ENCODE measurements around the gene ZRANB3. TPM values are rescaled to one million over a fixed set of nuclear protein-coding genes. Genes with fewer than 3 reads are reported as not detected.
"Not testable (repeated sequence)": the region's sequence is repeated elsewhere in the genome, so short reads cannot be mapped to it uniquely, and the experiment has no call there.

The ZRANB3 gene
- total RNA-seq, 1 donor, result 9.3 TPM

DNA sequence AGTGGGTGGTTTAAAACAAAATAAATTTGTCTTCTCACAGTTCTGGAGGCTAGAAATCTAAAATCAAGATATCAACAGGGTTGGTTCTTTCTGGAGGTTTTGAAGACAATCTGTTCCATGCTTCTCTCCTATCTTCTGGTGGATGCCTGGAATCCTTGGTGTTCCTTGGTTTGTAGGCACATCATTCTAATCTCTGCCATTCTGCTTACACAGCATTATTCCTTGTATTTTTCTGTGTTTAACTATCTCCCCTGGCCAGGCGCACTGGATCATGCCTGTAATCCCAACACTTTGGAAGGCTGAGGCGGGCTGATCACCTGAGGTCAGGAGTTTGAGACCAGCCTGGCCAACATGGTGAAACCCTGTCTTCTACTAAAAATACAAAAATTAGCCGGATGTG is 108.1 kb downstream of the ZRANB3 start:
- no peak overlapping the region for H3K4me3 ChIP-seq (ENCODE audit: low read depth, low read length)
- TF ChIP-seq, protein P1, sequence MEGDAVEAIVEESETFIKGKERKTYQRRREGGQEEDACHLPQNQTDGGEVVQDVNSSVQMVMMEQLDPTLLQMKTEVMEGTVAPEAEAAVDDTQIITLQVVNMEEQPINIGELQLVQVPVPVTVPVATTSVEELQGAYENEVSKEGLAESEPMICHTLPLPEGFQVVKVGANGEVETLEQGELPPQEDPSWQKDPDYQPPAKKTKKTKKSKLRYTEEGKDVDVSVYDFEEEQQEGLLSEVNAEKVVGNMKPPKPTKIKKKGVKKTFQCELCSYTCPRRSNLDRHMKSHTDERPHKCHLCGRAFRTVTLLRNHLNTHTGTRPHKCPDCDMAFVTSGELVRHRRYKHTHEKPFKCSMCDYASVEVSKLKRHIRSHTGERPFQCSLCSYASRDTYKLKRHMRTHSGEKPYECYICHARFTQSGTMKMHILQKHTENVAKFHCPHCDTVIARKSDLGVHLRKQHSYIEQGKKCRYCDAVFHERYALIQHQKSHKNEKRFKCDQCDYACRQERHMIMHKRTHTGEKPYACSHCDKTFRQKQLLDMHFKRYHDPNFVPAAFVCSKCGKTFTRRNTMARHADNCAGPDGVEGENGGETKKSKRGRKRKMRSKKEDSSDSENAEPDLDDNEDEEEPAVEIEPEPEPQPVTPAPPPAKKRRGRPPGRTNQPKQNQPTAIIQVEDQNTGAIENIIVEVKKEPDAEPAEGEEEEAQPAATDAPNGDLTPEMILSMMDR (IDR thresholded peaks at IDR 0.05; ENCODE audit: insufficient read depth, low read length), result no peak
- DNase-seq (ENCODE audit: low read depth), result no peak

DNA sequence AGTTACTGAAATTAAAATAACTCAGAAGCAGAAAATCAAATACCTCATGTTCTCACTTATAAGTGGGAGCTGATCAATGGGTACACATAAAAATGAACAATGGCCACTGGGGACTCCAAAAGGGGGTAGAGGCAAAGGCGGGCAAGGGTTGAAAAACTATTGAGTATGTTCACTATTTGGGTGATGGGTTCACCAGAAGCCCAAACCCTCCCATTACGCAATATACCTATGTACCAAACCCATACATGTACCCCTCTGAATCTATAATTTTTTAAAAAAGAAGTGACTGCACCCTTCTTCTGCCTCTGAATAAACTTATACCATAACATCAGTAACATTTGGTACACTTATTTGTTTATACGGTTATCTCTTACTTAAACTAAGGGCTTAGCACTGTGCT is 119.4 kb downstream of the ZRANB3 start:
- TF ChIP-seq, protein P1 (IDR thresholded peaks at IDR 0.05; ENCODE audit: insufficient read depth, low read length), result no peak
- DNase-seq (ENCODE audit: low read depth), result no peak
- no peak overlapping the region for H3K4me3 ChIP-seq (ENCODE audit: low read depth, low read length)

DNA sequence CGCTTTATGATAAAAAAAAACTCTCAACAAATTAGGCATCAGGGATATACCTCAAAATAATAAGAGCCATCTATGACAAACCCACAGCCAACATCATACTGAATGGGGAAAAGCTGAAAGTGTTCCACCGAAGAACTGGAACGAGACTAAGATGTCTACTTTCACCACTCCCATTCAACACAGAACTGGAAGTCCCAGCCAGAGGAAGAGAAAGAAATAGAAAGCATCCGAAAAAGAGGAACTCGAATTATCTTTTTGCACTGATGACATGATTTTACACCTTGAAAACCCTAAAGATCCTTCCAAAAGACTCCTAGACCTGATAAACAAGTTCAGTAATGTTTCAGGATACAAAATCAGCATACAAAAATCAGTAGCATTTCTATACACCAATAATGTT is 121.6 kb downstream of the ZRANB3 start:
- TF ChIP-seq, protein P1 (IDR thresholded peaks at IDR 0.05; ENCODE audit: insufficient read depth, low read length), result no peak
- H3K4me3 ChIP-seq (ENCODE audit: low read depth, low read length), result no peak overlapping the region
- DNase-seq (ENCODE audit: low read depth), result no peak

DNA sequence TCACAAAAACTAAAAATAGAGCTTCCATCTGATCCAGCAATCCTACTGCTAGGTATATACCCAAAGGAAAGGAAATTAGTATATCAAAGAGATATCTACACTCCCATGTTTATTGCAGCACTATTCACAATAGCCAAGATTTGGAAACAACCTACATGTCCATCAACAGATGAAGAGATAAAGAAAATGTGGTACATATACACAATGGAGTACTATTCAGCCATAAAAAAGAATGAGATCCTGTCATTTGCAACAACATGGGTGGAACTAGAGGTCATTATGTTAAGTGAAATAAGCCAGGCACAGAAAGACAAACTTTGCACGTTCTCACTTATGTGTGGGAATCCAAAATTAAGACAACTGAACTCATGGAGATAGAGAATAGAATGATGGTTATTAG is 134.8 kb downstream of the ZRANB3 start:
- H3K4me3 ChIP-seq (ENCODE audit: low read depth, low read length); DNase-seq (ENCODE audit: low read depth): not testable (repeated sequence)

DNA sequence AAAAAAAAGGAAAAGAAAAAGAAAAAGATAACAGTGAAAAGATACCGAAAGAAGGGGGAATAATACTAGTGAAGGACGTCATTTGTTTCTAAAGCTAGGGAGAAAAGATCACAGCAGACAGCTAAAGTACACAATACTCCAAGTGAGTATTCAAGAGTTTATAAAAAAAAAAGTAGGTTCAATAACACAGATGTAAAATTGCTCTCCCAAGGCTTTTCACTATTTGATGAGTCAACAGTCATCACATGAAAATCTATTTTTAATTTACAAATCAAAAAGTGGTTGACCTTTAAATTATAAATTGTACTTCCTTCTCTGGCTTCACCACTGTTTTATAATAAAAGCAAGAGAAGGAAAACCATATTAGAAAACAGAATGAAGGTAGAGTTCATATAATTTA is 144.0 kb downstream of the ZRANB3 start:
- TF ChIP-seq, protein P1 (IDR thresholded peaks at IDR 0.05; ENCODE audit: insufficient read depth, low read length), result no peak
- H3K4me3 ChIP-seq (ENCODE audit: low read depth, low read length), result no peak overlapping the region
- no peak for DNase-seq (ENCODE audit: low read depth)

DNA sequence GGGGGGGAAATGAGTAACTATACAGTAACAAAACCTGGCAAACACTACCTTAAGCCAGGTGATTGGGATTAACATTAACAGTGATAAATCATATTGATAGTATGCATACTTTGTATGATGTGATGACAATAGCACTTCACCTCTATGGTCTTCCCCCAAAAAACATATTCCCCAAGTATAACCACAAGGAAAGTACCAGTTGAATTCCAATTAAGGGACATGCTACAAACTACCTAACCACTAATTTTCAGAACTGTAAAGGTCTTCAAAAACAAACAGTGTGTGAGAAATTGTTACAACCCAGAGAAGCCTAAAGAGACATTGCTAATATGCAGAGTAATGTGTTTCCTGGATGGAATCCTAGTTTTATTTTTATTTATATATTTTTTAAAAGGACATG is 152.4 kb downstream of the ZRANB3 start:
- no peak overlapping the region for H3K4me3 ChIP-seq (ENCODE audit: low read depth, low read length)
- TF ChIP-seq, protein P1 (IDR thresholded peaks at IDR 0.05; ENCODE audit: insufficient read depth, low read length), result no peak
- no peak for DNase-seq (ENCODE audit: low read depth)

DNA sequence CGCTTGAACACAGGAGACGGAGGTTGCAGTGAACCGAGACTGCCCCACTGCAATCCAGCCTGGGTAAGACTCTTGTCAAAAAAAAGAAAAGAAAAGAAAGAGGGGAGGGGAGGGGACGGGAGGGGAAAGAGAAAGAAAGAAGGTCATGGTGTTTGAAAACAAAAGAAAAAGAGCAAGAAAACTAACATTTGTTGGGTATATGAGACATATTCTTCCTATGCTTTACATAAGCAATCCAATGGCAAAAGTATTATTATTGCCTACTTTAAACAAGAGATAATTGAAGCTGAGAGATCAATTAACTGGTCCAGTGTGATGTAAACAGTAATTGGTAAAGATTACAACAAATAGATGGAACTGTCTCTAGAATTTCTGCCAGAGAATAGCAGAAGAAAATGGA is 157.3 kb downstream of the ZRANB3 start:
- TF ChIP-seq, protein P1 (IDR thresholded peaks at IDR 0.05; ENCODE audit: insufficient read depth, low read length), result no peak
- DNase-seq (ENCODE audit: low read depth), result no peak

More for the DNA sequence above, 157.3 kb downstream of the ZRANB3 start:
- no peak overlapping the region for H3K4me3 ChIP-seq (ENCODE audit: low read depth, low read length)
